ENCODE measurements around the gene CYP2R1. TPM values are rescaled to one million over a fixed set of nuclear protein-coding genes. Genes with fewer than 3 reads are reported as not detected.

The CYP2R1 gene
- total and polyA plus RNA-seq, 2 of the 8 experiments (the other 6 are each of a cell fraction or from before 2014, with no cell fraction given): 8.3 to 12.9 TPM

DNA sequence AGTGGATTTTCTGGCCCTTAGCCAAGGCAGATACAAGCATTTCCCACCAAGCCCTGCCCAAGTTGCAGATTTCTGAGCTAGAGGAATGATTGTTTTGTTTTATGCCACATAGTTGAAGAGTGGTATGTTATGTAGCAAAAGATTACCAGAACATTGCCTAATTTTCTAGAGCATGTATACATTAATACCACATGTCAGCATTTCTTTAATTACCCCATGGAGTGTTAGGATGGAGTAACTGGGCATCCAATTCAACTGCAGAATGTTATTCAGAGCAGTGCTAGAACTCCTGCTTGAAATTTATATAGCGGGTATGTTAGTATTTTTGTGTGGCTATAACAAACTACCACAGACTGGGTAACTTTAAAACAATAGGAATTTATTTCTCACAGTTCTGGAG is 24.4 kb upstream of the CYP2R1 start (continued):
- TF ChIP-seq RFX5 (IDR thresholded peaks at IDR 0.05; ENCODE audit: borderline replicate concordance, low read depth, low read length) (no peak), RAD21 (IDR thresholded peaks at IDR 0.05 in 1 of 2, conservative IDR thresholded peaks at IDR 0.05 in 1 of 2; ENCODE audit: low read depth in 2 of 2, low read length in 2 of 2) (no peak), TBP (IDR thresholded peaks at IDR 0.05; ENCODE audit: low read depth, low read length) (no peak), SAP30 (IDR thresholded peaks at IDR 0.05; ENCODE audit: insufficient read depth, insufficient replicate concordance, low read length) (no peak)
